MCF 10A (cell line): ENCODE measurements around the gene SEC16B. TPM values are rescaled to one million over a fixed set of nuclear protein-coding genes. Genes with fewer than 3 reads are reported as not detected.
A peak's percentile ranks its signal among the peaks of the same experiment; 100 is the strongest.

Source experiments
- BruUV-seq: library from RNA; stranded (reverse); fragments of 400-500 nt; replicated peaks from 2 replicates; lab custom pipeline; 2021; lab: Mats Ljungman, UMichigan
- CTCF ChIA-PET: fragments of 300-600 bp; sonication (Branson Sonifier 250); formaldehyde crosslinking; extraction: SDS; loops from one replicate; lab custom pipeline; 2021; ENCODE audit warnings: antibody characterized with exemption, inconsistent platforms; lab: Yijun Ruan, JAX
- POLR2A ChIA-PET: fragments of 300-600, 350-650 bp; sonication (Branson Sonifier 250); formaldehyde crosslinking; extraction: SDS; loops from one replicate; lab custom pipeline; 2020; ENCODE audit warnings: antibody characterized with exemption, inconsistent platforms; lab: Yijun Ruan, JAX
- DNase-seq: peaks from one replicate; pipeline ENCODE4 v3.0.0-alpha.2; 2018; ENCODE audit not compliant: unreplicated experiment
- H3K27ac Mint-ChIP-seq: one replicate; pipeline ENCODE4 v1.8.0; 2022; ENCODE audit warnings: mild to moderate bottlenecking, low read depth, mixed read lengths; ENCODE audit not compliant: unreplicated experiment
- H3K27me3 Mint-ChIP-seq: one replicate; pipeline ENCODE4 v1.8.0; 2022; ENCODE audit warnings: mixed read lengths; ENCODE audit not compliant: insufficient read depth, unreplicated experiment
- H3K36me3 Mint-ChIP-seq: one replicate; pipeline ENCODE4 v1.8.0; 2022; ENCODE audit warnings: mild to moderate bottlenecking, moderate library complexity, mixed read lengths; ENCODE audit not compliant: insufficient read depth, unreplicated experiment
- H3K4me1 Mint-ChIP-seq: one replicate; pipeline ENCODE4 v1.8.0; 2022; ENCODE audit warnings: mixed read lengths; ENCODE audit not compliant: insufficient read depth, unreplicated experiment
- H3K4me3 Mint-ChIP-seq: one replicate; pipeline ENCODE4 v1.8.0; 2022; ENCODE audit warnings: mild to moderate bottlenecking, moderate library complexity, mixed read lengths; ENCODE audit not compliant: unreplicated experiment
- H3K9me3 Mint-ChIP-seq: one replicate; pipeline ENCODE4 v1.8.0; 2022; ENCODE audit warnings: mixed read lengths; ENCODE audit not compliant: unreplicated experiment
- CTCF ChIP-seq: fragments of 200-600 bp; IDR thresholded peaks from one replicate; pipeline ENCODE4 v1.8.0; 2022; ENCODE audit warnings: antibody characterized with exemption, mild to moderate bottlenecking; ENCODE audit not compliant: unreplicated experiment
- intact Hi-C: fragments of 100-400 bp; cut with micrococcal nuclease; formaldehyde crosslinking; loops from 2 replicates; pipeline ENCODE4 v1.14.1; 2022
- total RNA-seq: library from RNA; stranded (reverse); gene quantifications from 2 replicates; pipeline ENCODE4 v1.2.3, GENCODE V29; 2022

The SEC16B gene
- total RNA-seq, 1 experiment from 2014 or later = not detected

- no peak for TF ChIP-seq CTCF
- BruUV-seq = no TSS peak
- no peak overlapping the region for H3K27ac Mint-ChIP-seq
- no peak overlapping the region for H3K4me3 Mint-ChIP-seq
- no peaks in the 10 kb centered on the region for H3K9me3 Mint-ChIP-seq
- no peaks in the 10 kb centered on the region for H3K27me3 Mint-ChIP-seq
- no peaks in the 10 kb centered on the region for H3K36me3 Mint-ChIP-seq
- no peak for DNase-seq
- H3K4me1 Mint-ChIP-seq = peaks cover 4% of the 10 kb centered on the region
- intact Hi-C loops = no loop called here
- ChIA-PET POLR2A (interaction anchor here (0.6 to 0.7 kb wide), 3 partner anchors 72 to 331 kb away, joined by 3 read pairs; no protein-coding TSS in a partner anchor), CTCF (interaction anchor here (0.6 to 5.7 kb wide), 13 partner anchors 8 to 1081 kb away, joined by 3 to 33 read pairs (median 3); no protein-coding TSS in a partner anchor)
These were observed 19.4 kb downstream of the SEC16B start for GRCh38 chr1:177950506-177950905.

GRCh38 chr1:177948336-177948972 lies 21.4 kb downstream of the SEC16B start:
- Mint-ChIP-seq H3K4me3 (no peak overlapping the region), H3K27ac (no peak overlapping the region), H3K9me3 (no peaks in the 10 kb centered on the region), H3K36me3 (no peaks in the 10 kb centered on the region), H3K4me1 (peaks cover 6% of the 10 kb centered on the region), H3K27me3 (no peaks in the 10 kb centered on the region)
- POLR2A ChIA-PET = interaction anchor here (0.6 to 1.2 kb wide), 6 partner anchors 144 to 945 kb away, joined by 3 to 7 read pairs (median 3); no protein-coding TSS in a partner anchor
- TF ChIP-seq CTCF = peak; percentile 97
- DNase-seq = peak; percentile 86
- CTCF ChIA-PET = interaction anchor here (0.6 to 10.5 kb wide), 66 partner anchors 8 to 1388 kb away, joined by 3 to 280 read pairs (median 4); partner anchors contain the start of gene SEC16B
- no TSS peak for BruUV-seq
- intact Hi-C loops = loop anchor here (1.0 to 10.0 kb wide), 3 partner anchors 335 to 1384 kb away; no protein-coding TSS in a partner anchor

- Mint-ChIP-seq H3K27me3 (no peaks in the 10 kb centered on the region), H3K27ac (no peak overlapping the region), H3K9me3 (no peaks in the 10 kb centered on the region), H3K4me3 (no peak overlapping the region), H3K4me1 (peaks cover 6% of the 10 kb centered on the region), H3K36me3 (no peaks in the 10 kb centered on the region)
- intact Hi-C loops = loop anchor here (1.0 to 10.0 kb wide), 4 partner anchors 167 to 1383 kb away; no protein-coding TSS in a partner anchor
- TF ChIP-seq CTCF = no peak
- ChIA-PET CTCF (interaction anchor here (0.6 to 10.5 kb wide), 69 partner anchors 7 to 1387 kb away, joined by 3 to 280 read pairs (median 4); no protein-coding TSS in a partner anchor), POLR2A (interaction anchor here (1.0 to 1.2 kb wide), 4 partner anchors 145 to 730 kb away, joined by 3 to 7 read pairs (median 3); no protein-coding TSS in a partner anchor)
- BruUV-seq = no TSS peak
- no peak for DNase-seq
These were observed 22.2 kb downstream of the SEC16B start for GRCh38 chr1:177947623-177948022.

- Mint-ChIP-seq H3K9me3 (no peaks in the 10 kb centered on the region), H3K36me3 (no peaks in the 10 kb centered on the region), H3K27me3 (no peaks in the 10 kb centered on the region), H3K4me1 (peaks cover 6% of the 10 kb centered on the region), H3K27ac (no peak overlapping the region), H3K4me3 (no peak overlapping the region)
- ChIA-PET POLR2A (interaction anchor here (0.7 to 0.9 kb wide), 2 partner anchors 10 to 314 kb away, joined by 3 to 4 read pairs; no protein-coding TSS in a partner anchor), CTCF (interaction anchor here (0.5 to 10.5 kb wide), 118 partner anchors 9 to 1999 kb away, joined by 3 to 280 read pairs (median 4); no protein-coding TSS in a partner anchor)
- DNase-seq = peak; percentile 90
- BruUV-seq = no TSS peak
- intact Hi-C loops = loop anchor here (1.0 to 10.0 kb wide), 8 partner anchors 165 to 1381 kb away; no protein-coding TSS in a partner anchor
- peak; percentile 99 for TF ChIP-seq CTCF
These were observed 23.8 kb downstream of the SEC16B start for GRCh38 chr1:177945943-177946650.
